ENCODE data around the gene F2RL1.
"Not testable (repeated sequence)": the region's sequence is repeated elsewhere in the genome, so short reads cannot be mapped to it uniquely, and the experiment has no call there.

The F2RL1 gene

GRCh38 chr5:76818844-76819831, at the start of gene F2RL1:
Gene F2RL1, plus strand, starts transcription at chr5:76819030. Its CDS starts 153 bp downstream, at chr5:76819183.
- DNase-seq, result peak; percentile 47 to 63

GRCh38 chr5:76771041-76771440, 47.8 kb upstream of the F2RL1 start:
- DNase-seq, result not testable (repeated sequence)

GRCh38 chr5:76771705-76772405, 47.0 kb upstream of the F2RL1 start:
- DNase-seq, result no peak

GRCh38 chr5:76775921-76776320, 42.9 kb upstream of the F2RL1 start:
- DNase-seq, result no peak

GRCh38 chr5:76776391-76776790, 42.4 kb upstream of the F2RL1 start:
- DNase-seq, result no peak

- DNase-seq, result not testable (repeated sequence)
These were observed 38.2 kb upstream of the F2RL1 start for GRCh38 chr5:76780616-76781015.

- DNase-seq, result no peak
These were observed 37.1 kb upstream of the F2RL1 start for GRCh38 chr5:76781775-76782174.

GRCh38 chr5:76782444-76782843, 36.4 kb upstream of the F2RL1 start:
- DNase-seq, result no peak

GRCh38 chr5:76787237-76787636, 31.6 kb upstream of the F2RL1 start:
- DNase-seq, result no peak

GRCh38 chr5:76788362-76788761, 30.5 kb upstream of the F2RL1 start:
- DNase-seq, result no peak

- not testable (repeated sequence) for DNase-seq
These were observed 29.6 kb upstream of the F2RL1 start for GRCh38 chr5:76789275-76789674.

GRCh38 chr5:76789991-76790581, 28.7 kb upstream of the F2RL1 start:
- no peak for DNase-seq

- DNase-seq, result peak; percentile 27 to 35
These were observed 28.1 kb upstream of the F2RL1 start for GRCh38 chr5:76790632-76791290.

- no peak for DNase-seq
These were observed 27.4 kb upstream of the F2RL1 start for GRCh38 chr5:76791461-76791860.

GRCh38 chr5:76794871-76795270, 24.0 kb upstream of the F2RL1 start:
- DNase-seq, result no peak

- DNase-seq, result no peak
These were observed 19.2 kb upstream of the F2RL1 start for GRCh38 chr5:76799588-76799987.

- no peak for DNase-seq
These were observed 18.3 kb upstream of the F2RL1 start for GRCh38 chr5:76800579-76800978.

- DNase-seq, result no peak
These were observed 17.5 kb upstream of the F2RL1 start for GRCh38 chr5:76801159-76801802.

- DNase-seq, result no peak
These were observed 17.0 kb upstream of the F2RL1 start for GRCh38 chr5:76801803-76802195.

- no peak for DNase-seq
These were observed 14.6 kb upstream of the F2RL1 start for GRCh38 chr5:76804266-76804665.

GRCh38 chr5:76805821-76806505, 12.9 kb upstream of the F2RL1 start:
- no peak for DNase-seq

GRCh38 chr5:76807296-76807695, 11.5 kb upstream of the F2RL1 start:
- DNase-seq, result no peak

All from activated T-cell treated with anti-CD3 and anti-CD28 coated beads, Interleukin-2, amount 50 U/mL, for 48 hours (primary cell).